Neutrophil (primary cell): Measurements from ENCODE around the gene SESN3.
"Not testable (repeated sequence)": the region's sequence is repeated elsewhere in the genome, so short reads cannot be mapped to it uniquely, and the experiment has no call there.

Source experiments
- H3K27ac ChIP-seq: fragments of 200-600 bp; sonication (generic); 2 replicates; pipeline ENCODE4 v1.5.1; 2016; ENCODE audit warnings: mild to moderate bottlenecking, moderate library complexity
- H3K27me3 ChIP-seq: fragments of 200-600 bp; sonication (generic); 2 replicates; pipeline ENCODE4 v1.6.0; 2016; ENCODE audit warnings: mild to moderate bottlenecking
- H3K36me3 ChIP-seq: fragments of 200-600 bp; sonication (generic); 2 replicates; pipeline ENCODE4 v1.5.1; 2017
- H3K4me1 ChIP-seq, 2 experiments: fragments of 200-600 bp in 1 of 2; sonication (generic) in 1 of 2; 1 replicate in 1 of 2; 2 replicates in 1 of 2; pipeline versions ENCODE4 v1.5.1 to v1.6.1; 2013 to 2016; ENCODE audit warnings: low read depth in 1 of 2, low read length in 1 of 2, mild to moderate bottlenecking in 1 of 2, moderate library complexity in 1 of 2; ENCODE audit not compliant: control insufficient read depth in 1 of 2, insufficient read depth in 1 of 2
- H3K4me3 ChIP-seq, 2 experiments: fragments of 200-600 bp in 1 of 2; sonication (generic) in 1 of 2; 1 replicate in 1 of 2; 2 replicates in 1 of 2; pipeline ENCODE4 v1.5.1; 2013 to 2016; ENCODE audit warnings: low read depth in 1 of 2, low read length in 1 of 2, mild to moderate bottlenecking in 1 of 2, moderate library complexity in 1 of 2
- H3K9me3 ChIP-seq: fragments of 200-600 bp; sonication (generic); 2 replicates; pipeline ENCODE4 v1.5.1; 2016
- TF ChIP-seq, protein P1 (sequence below): fragments of 200-600 bp; sonication (generic); IDR thresholded peaks from 2 replicates; pipeline ENCODE4 v1.5.1; 2016; ENCODE audit warnings: antibody characterized with exemption

Gene SESN3, protein sequence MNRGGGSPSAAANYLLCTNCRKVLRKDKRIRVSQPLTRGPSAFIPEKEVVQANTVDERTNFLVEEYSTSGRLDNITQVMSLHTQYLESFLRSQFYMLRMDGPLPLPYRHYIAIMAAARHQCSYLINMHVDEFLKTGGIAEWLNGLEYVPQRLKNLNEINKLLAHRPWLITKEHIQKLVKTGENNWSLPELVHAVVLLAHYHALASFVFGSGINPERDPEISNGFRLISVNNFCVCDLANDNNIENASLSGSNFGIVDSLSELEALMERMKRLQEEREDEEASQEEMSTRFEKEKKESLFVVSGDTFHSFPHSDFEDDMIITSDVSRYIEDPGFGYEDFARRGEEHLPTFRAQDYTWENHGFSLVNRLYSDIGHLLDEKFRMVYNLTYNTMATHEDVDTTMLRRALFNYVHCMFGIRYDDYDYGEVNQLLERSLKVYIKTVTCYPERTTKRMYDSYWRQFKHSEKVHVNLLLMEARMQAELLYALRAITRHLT

DNA sequence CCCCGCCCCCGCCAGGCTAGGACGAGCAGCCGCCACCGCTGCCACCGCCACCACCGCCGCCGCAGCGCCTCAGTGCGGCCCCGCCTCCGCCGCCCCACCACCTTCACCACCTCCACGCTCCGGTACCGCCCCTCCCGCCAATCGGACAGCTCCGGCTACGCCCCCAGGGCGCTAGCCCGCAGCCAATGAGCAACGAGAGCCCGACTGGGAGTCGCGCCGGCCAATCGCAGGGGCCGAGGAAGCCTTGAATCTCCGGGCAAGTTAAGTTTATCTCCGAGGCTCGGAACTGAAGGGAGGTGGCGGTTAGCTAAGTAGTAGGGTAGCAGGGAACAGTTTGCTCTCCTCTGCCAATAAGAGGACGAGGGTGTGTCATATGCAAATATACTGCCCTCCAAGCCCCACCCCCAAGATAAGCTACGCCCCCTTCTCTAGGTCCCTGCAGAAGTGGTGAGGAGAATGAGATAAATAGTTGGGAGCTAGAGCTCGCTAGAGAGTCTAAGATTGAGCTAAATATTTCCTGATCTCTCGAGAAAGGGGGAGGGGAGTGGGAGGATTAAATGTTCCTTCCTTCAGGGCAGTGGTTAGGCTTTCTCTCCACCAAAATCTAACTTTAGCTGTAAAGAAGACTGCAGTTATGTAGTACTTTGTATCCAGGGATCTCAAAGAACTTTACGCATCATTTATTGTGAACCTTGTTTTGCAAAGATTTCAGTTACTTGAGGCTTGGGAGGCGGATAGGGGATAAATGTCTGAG is at the start of gene SESN3:
TSS of gene SESN3 (minus strand) at position 76 of the 754 bp plus-strand sequence. CDS start 342 bp downstream, outside the sequence.
- Histone ChIP-seq H3K27me3 (no peaks in the 10 kb centered on the region), H3K4me3 (peak within 1 kb of the TSS; percentile 84 to 90), H3K4me1 (peaks cover 35 to 41% of the 10 kb centered on the region in 2 experiments), H3K27ac (peak within 1 kb of the TSS; percentile 85), H3K36me3 (no peaks in the 10 kb centered on the region), H3K9me3 (no peaks in the 10 kb centered on the region)
- TF ChIP-seq, protein P1, sequence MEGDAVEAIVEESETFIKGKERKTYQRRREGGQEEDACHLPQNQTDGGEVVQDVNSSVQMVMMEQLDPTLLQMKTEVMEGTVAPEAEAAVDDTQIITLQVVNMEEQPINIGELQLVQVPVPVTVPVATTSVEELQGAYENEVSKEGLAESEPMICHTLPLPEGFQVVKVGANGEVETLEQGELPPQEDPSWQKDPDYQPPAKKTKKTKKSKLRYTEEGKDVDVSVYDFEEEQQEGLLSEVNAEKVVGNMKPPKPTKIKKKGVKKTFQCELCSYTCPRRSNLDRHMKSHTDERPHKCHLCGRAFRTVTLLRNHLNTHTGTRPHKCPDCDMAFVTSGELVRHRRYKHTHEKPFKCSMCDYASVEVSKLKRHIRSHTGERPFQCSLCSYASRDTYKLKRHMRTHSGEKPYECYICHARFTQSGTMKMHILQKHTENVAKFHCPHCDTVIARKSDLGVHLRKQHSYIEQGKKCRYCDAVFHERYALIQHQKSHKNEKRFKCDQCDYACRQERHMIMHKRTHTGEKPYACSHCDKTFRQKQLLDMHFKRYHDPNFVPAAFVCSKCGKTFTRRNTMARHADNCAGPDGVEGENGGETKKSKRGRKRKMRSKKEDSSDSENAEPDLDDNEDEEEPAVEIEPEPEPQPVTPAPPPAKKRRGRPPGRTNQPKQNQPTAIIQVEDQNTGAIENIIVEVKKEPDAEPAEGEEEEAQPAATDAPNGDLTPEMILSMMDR: peak; percentile 56

DNA sequence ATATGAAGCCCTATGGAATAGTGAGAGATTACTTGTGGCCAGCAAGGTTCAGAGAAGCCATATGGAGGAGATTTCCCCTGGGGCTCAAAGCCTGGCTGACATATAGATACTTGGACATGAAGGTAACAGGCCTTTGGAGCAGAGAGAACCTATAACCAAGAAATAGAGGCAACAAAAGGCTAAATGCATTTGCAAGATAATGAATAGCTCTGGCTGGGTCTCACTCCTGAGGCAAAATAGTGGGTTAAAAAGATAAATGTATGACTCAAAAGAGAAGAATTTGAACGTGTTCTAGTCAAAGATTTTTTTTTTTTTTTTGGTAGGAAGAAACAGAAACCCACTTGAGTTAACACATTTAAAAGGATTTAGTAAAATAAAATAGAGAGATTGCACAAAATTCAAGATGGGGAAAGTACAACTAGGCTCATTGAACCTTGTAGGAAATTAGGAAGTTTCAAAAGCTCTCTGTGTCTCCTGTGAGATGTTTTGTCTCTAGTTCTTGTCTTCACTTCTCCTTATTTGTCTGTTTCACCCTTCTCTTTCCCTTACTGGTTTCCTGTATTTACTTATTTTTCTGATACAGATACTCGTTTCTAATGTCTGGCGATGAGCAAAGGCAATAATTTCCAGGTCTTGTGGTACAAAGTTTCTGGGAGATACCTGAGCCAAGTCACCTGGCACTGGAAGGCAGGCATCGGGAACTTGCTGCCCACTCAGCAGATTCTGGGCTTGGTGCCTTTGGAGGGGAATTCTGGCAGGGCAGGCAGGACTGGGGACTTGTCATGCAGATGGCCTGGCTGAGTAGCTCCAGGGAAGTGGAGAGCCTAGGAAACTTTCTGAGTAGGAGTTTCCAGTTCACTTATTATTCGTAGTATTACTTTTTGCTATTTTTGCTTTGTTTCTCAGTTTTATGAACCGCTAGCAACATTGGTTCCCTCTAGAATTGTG is 49.2 kb upstream of the SESN3 start:
- Histone ChIP-seq H3K27me3 (no peaks in the 10 kb centered on the region), H3K4me3 (peak overlapping the region; percentile 2 to 8), H3K9me3 (no peaks in the 10 kb centered on the region), H3K27ac (peak overlapping the region; percentile 76), H3K36me3 (no peaks in the 10 kb centered on the region), H3K4me1 (peaks cover 40 to 42% of the 10 kb centered on the region in 2 experiments)
- TF ChIP-seq, protein P1: no peak

DNA sequence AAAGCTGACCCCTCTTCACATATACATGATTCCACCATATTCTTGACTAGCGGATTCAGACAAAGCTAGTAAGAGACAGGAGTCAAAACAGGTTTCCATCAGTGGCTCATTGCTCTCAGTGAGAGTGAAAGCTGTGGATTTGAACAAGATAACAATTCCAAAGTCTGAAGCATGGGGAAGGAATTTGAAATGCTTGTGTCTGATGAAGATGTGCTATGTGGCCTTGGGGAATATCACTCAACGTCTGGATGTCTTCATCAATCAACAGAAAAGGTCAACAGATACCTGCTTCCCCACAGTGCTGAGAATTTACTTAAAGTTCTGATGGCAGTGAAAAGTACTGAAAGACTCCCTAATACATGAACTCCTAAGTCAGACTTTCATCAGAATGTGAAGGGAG is 46.9 kb upstream of the SESN3 start:
- Histone ChIP-seq H3K4me3 (no peak overlapping the region), H3K9me3 (no peaks in the 10 kb centered on the region), H3K36me3 (no peaks in the 10 kb centered on the region), H3K27ac (no peak overlapping the region), H3K27me3 (no peaks in the 10 kb centered on the region), H3K4me1 (peaks cover 33 to 36% of the 10 kb centered on the region in 2 experiments)
- TF ChIP-seq, protein P1: no peak

DNA sequence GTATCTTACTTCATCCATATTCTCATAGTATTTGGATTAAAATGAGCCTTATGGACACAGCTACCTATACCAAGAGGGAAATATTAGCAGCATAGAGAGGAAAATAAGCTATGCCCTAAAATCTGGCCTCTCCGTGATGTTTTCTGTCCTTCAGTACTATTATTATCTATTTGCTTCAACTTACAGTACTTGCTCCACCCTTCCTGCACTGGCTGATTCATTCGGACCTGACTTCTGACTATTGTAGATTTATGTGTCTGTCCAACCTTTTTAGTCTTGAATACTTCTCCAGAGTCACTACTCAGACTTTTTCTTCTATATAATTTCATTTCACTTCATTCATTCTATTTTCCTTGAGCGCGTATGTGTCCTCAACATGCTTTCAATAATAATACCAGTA is 45.1 kb upstream of the SESN3 start:
- Histone ChIP-seq H3K4me3 (no peak overlapping the region), H3K36me3 (no peaks in the 10 kb centered on the region), H3K27me3 (no peaks in the 10 kb centered on the region), H3K27ac (no peak overlapping the region), H3K9me3 (no peaks in the 10 kb centered on the region), H3K4me1 (peaks cover 16 to 21% of the 10 kb centered on the region in 2 experiments)
- TF ChIP-seq, protein P1: no peak

DNA sequence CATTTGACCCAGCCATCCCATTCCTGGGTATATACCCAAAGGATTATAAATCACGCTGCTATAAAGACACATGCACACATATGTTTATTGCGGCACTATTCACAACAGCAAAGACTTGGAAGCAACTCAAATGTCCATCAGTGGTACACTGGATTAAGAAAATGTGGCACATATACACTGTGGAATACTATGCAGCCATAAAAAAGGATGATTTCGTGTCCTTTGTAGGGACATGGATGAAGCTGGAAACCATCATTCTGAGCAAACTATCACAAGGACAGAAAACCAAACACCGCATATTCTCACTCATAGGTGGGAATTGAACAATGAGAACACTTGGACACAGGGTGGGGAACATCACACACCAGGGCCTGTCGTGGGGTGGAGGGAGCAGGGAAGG is 42.6 kb upstream of the SESN3 start:
- not testable (repeated sequence) for H3K27me3 ChIP-seq, H3K4me3 ChIP-seq, H3K9me3 ChIP-seq, H3K27ac ChIP-seq, H3K36me3 ChIP-seq
- peaks cover 7 to 11% of the 10 kb centered on the region in 2 experiments for H3K4me1 ChIP-seq
